Head of caudate nucleus (tissue), 42 donors: ENCODE results near the gene PPP1R2.
"Not testable (repeated sequence)": the region's sequence is repeated elsewhere in the genome, so short reads cannot be mapped to it uniquely, and the experiment has no call there.

Source experiments
- DNase-seq, 42 donors: peaks; one replicate each; pipeline versions ENCODE4 v3.0.0 to v3.0.0-alpha.2; 2020 to 2021; ENCODE audit warnings: mixed read lengths in 7 of 42
- intact Hi-C: fragments of 100-400 bp; cut with DNase I; formaldehyde crosslinking; loops from one replicate; pipeline ENCODE4 v1.15.0; 2022

The PPP1R2 gene

GRCh38 chr3:195542698-195543499, at the start of gene PPP1R2:
Gene PPP1R2, minus strand, starts transcription at chr3:195543325. Its CDS starts 300 bp downstream, at chr3:195543025.
- intact Hi-C loops, result loop anchor here (10.0 kb wide), 1 partner anchor 98 kb away; the partner anchor contains the start of gene ACAP2
- DNase-seq, result peak; percentile 80 to 98 (median 94)

DNA sequence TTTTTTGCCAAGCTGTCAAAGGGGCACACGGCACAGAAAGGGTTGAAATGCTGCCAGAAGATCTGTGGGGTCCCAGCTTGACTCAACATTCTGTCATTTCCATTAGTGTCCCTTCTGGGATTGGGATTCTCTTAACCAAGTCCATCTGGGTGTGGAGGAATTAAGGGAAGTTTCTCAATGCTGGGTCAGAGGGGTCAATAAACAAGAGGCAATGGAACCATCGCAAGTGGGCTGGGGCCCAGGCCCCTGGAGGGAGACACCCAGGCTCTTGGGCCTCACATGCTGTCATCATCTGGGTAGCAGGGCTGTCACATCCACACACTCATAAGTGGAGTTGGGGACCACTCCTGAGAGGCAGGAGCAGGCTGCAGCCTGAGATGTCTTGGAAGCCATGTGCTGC, 48.7 kb upstream of the PPP1R2 start:
- DNase-seq, result peak in 1 of 42 donors; percentile 27

GRCh38 chr3:195591220-195591619, 48.1 kb upstream of the PPP1R2 start:
- intact Hi-C loops, result no loop called here
- DNase-seq, result peak in 1 of 42 donors; percentile 37

More for the DNA sequence above, 48.7 kb upstream of the PPP1R2 start:
- intact Hi-C loops, result no loop called here

DNA sequence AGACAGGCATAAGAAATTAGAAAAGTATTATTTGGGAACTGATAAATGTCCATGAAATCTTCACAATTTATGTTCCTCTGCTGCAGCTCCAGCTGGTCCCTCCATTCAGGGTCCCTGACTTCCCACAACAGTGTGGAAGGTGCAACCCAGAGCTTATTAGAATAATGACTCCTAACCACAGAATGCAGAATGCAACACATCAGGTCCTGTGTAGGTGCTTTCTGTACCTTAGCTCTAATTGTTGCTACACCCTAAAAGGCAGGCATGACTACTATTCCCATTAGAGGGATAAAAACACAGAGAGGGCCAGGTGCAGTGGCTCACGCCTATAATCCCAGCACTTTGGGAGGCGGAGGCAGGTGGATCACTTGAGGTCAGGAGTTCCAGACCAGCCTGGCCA, 47.3 kb upstream of the PPP1R2 start:
- intact Hi-C loops, DNase-seq: not testable (repeated sequence)

GRCh38 chr3:195589796-195590195, 46.7 kb upstream of the PPP1R2 start:
- intact Hi-C loops, result not testable (repeated sequence)
- DNase-seq, result peak in 1 of 42 donors; percentile 9

- peak in 1 of 42 donors; percentile 25 for DNase-seq
- intact Hi-C loops, result no loop called here
These were observed 44.7 kb upstream of the PPP1R2 start for GRCh38 chr3:195587824-195588223.

DNA sequence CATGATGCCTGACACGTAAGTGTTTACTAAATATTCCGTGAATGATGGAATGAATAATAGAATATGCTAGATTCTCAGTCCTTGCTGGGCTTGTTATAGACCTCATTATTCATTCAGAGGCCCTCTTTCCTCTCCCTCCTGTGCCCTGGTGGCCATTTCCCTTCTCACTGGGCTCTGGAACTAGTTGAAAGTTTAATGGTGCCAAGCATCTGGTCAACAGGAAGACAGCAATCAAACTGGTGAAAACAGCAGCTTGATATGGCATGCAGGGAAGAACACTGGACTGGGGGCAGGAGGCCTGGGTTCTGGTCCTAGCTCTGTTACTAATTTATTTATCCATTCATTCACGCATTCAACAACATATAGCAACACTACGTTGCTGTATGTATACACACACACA, 44.3 kb upstream of the PPP1R2 start:
- DNase-seq, result peak in 1 of 42 donors; percentile 38
- intact Hi-C loops, result no loop called here

DNA sequence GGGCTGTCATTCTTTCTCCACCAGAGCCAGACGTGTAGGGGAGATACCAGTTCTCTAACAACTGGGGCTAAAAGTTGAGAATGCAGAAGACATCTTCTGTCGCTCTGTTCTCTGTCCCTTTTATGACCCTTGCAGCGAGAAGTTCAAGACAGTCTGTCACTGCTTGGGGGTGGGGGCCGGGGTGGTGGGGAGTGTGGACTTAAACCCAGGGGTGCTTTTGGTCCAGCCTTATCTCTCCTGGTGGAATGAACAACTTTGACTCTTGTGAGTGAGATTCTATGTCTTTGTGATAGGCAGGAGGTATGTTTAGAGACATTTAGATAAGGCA, 41.4 kb upstream of the PPP1R2 start:
- intact Hi-C loops, result no loop called here
- DNase-seq, result no peak

- DNase-seq, result peak; percentile 61 to 91 (median 84)
- intact Hi-C loops, result no loop called here
These were observed 40.9 kb upstream of the PPP1R2 start, which contains the start of gene APOD for GRCh38 chr3:195583831-195584542. Gene APOD, minus strand, starts transcription at chr3:195583940. Its CDS starts 4,479 bp downstream, at chr3:195579461.

DNA sequence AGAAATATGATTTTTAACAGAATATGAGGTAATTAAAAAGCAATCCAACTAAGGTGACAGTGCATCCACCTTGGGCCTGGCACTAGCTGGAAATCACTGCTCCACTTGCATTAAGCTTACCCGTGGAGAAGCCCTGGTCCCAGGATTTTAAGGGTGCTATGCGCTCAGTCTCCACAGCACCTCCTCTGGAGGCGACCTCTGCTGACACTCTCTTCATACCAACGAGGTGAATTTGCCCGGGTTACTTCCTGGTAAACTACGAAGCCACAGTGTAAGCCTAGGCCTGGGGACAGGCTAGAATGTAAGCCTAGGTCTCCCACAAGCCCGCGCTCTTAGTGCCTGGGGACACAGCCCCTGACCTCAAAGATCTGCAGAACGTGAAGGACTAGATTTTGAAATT, 39.8 kb upstream of the PPP1R2 start:
- intact Hi-C loops, result no loop called here
- DNase-seq, result peak in 26 of 42 donors; percentile 15 to 75 (median 44)

- intact Hi-C loops, result no loop called here
- DNase-seq, result peak in 38 of 42 donors; percentile 32 to 86 (median 58)
These were observed 37.8 kb upstream of the PPP1R2 start for GRCh38 chr3:195580744-195581443.

GRCh38 chr3:195579281-195579680, 36.2 kb upstream of the PPP1R2 start:
- no peak for DNase-seq
- intact Hi-C loops, result no loop called here

DNA sequence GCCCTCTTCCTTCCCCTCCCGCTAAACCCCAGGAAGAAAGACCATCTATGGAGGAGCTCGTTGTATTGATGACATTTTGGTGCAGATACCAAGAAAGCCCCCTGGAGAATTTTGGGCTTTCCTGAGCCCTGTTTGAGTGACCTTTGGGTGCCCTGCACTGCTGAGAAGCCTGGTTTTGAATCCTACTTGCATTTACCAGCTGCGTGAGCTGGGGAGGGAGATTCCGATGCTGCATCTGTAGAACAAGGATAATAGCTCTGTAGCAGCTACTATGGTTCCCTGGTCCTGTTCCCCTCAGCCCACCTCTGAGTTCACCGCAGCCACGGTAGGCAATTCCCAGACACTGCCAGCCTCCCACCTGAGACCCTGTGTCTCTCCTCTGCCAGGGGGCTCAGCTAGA, 35.4 kb upstream of the PPP1R2 start:
- intact Hi-C loops, result no loop called here
- no peak for DNase-seq

GRCh38 chr3:195577645-195578177, 34.6 kb upstream of the PPP1R2 start:
- intact Hi-C loops, result no loop called here
- no peak for DNase-seq

- intact Hi-C loops, result no loop called here
- no peak for DNase-seq
These were observed 31.6 kb upstream of the PPP1R2 start for GRCh38 chr3:195574497-195575304.

DNA sequence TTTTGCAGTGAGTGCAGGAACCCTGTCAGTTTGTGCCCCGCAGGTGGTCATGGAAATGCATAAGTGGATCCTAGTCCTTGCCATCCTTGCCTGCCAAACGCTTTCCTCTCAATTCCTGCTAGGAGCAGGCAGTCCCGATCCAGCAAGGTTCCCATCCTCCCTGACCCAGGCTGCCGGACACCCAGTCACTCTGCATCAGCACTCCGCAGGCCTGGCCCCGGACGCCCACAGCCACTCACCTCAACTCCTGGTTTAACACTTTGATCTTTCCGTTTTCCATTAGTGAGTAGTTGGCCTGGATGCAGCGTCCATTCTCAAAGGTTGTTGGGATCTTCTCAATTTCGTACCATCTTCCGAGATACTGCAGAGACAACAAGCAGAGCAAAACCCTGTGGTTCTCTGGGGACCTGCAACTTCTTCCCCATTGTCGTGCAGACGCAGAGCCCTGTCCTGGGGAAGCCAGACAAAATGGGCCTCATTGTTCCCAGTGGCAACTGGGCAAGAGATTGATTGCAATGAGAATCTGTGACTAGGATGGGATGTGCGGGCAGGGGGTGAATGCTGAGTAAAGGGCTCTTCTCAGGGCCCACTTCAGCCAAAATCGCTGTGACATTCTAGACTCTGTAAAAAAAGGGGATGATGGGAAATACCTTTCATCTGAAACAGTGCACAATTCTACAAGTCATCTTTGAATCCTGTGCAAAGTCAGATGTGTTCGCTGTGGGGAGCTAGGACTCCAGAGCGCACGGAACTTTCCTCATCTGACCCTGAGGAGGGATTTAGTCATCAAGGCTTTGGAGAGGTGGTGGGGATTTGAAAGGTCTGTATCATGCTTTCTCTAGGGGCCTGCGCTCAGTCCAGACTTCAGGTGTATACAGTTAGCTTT, 30.7 kb upstream of the PPP1R2 start:
- intact Hi-C loops, result no loop called here

GRCh38 chr3:195571361-195571760, 28.2 kb upstream of the PPP1R2 start:
- intact Hi-C loops, result no loop called here
- DNase-seq, result no peak

More for the DNA sequence above, 30.7 kb upstream of the PPP1R2 start:
- peak in 1 of 42 donors; percentile 62 for DNase-seq

DNA sequence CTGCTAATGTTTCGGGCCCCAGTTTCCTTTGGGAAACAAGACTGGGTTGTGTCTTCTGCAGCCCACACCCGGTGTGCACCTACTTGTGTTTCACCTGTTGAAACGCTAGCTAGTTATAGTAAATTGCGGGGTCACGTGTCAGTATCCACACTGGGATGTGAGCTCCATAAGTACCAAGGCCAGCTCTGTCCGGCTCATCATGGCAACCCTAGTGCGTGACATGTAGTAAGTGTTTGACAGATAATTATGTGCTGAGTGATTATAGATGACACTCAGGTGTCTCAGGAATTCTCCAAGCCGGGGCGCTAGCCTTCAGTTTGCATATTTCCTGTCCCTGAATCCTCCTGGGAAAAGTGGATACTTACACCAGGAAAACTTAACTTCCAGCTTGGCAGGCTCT, 27.8 kb upstream of the PPP1R2 start:
- DNase-seq, result no peak
- intact Hi-C loops, result no loop called here
